ENCODE data around the gene RNF144A. TPM values are rescaled to one million over a fixed set of nuclear protein-coding genes. Genes with fewer than 3 reads are reported as not detected.

The RNF144A gene
- total and polyA plus RNA-seq, 2 experiments from 2014 or later, result 0.60 to 3.5 TPM

DNA sequence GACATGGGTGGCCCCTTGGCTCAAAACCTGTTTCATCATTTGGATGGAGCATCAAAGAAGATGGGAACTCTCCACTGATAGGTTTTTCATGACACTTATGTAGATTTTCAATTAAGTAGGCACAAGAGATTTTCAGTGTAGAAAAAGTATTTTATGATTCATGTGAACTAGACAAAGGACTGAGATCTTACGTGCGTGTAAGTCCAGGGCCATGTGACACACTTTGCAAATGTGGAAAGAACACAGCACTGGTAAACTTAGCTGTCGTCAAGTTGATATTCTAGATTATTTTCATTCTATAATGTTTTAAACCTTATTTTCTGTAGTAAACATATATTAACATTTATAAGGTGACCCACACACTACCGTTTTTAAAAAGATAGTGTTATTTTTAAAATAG is 37.4 kb downstream of the RNF144A start:
- in situ Hi-C loops (cut with MboI), result no loop called here
- Histone ChIP-seq H3K27me3 (replicated peaks; ENCODE audit: insufficient read depth) (0 out of 2 replicates have a peak, but pooled peaks cover 9% of the 10 kb centered on the region), H3K36me3 (ENCODE audit: low read depth) (no peaks in the 10 kb centered on the region), H3K9me3 (ENCODE audit: low read depth) (no peaks in the 10 kb centered on the region), H3K4me3 (no peak overlapping the region), H3K9ac (no peak overlapping the region), H2AFZ (no peak overlapping the region), H3K27ac (no peak overlapping the region), H3K9me2 (ENCODE audit: insufficient read depth) (no peaks in the 10 kb centered on the region), H3F3A (ENCODE audit: insufficient read depth) (no peaks in the 10 kb centered on the region), H3K4me1 (ENCODE audit: insufficient read depth) (peaks cover 16% of the 10 kb centered on the region; the same call in 1 of the 2 replicates), H4K20me1 (ENCODE audit: insufficient read depth) (no peaks in the 10 kb centered on the region), H3K4me2 (ENCODE audit: unreplicated experiment) (no peak overlapping the region), H3K79me2 (ENCODE audit: insufficient read depth) (no peaks in the 10 kb centered on the region)
- 73 to 75% methylated on average over 4 of the region's 4 CpGs for WGBS, 2 experiments (ENCODE audit: low coverage in 1 of 2, low lambda C conversion rate in 2 of 2, missing lambda C conversion rate in 2 of 2)
- TF ChIP-seq EZH2 (IDR thresholded peaks at IDR 0.05; ENCODE audit: insufficient read depth, poor library complexity, severe bottlenecking) (no peak), EZH2phosphoT487 (IDR thresholded peaks at IDR 0.05; ENCODE audit: insufficient read depth, low read depth) (no peak)
- no peak for DNase-seq

DNA sequence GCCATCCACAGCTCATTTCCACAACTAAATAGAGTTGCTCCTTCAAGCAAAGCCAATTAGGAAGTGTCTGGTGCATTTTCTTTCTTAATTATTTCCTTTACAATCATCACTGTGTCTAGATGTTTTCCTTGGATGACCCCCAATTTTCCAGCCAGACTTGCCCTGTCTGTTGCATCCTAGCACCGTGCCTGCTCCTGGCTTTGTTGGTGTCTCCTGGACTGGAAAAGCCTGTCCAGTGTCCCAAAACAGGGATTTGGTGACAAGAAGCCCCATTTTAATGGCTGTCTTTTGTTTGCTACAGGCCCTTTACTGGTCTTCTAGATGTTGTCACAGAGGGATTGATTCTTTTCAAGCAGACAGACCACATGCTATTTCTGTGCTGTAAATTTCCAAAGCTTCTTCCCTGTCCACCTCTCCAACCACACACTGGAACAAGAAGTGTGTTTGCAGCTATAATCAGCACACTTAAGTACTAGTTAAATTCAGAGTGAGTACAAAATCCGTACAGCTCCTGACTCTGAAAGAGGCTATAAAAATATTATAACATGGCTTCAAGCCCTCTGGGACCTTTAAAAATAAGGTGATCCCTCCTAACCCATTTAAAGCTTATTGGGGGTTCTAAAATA is 38.4 kb downstream of the RNF144A start:
- 0 out of 2 replicates have a peak, but pooled peaks cover 8% of the 10 kb centered on the region for H3K27me3 ChIP-seq (replicated peaks; ENCODE audit: insufficient read depth)

DNA sequence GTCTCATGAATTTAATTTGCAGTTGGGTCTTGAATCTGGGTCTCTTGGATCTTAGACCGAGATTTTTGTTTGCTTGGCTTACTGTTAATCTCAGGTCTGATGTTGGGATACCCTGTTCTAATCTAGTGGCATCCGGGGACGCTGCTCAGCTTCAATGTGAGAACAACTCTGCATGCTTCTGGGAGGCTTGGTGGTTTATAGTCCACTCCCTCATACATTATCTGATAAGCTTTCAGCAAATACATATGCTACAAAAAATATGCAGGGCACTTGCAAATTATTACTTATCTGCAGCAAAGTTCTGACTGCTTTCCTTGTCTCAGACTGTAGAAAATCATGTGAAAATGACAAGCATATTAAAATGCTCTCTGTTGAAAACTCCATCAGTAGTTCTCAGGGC is 39.4 kb downstream of the RNF144A start:
- H3K9me3 ChIP-seq (ENCODE audit: low read depth), result no peaks in the 10 kb centered on the region

More for the DNA sequence above, 38.4 kb downstream of the RNF144A start:
- no peaks in the 10 kb centered on the region for H3F3A ChIP-seq (ENCODE audit: insufficient read depth)
- no peak overlapping the region for H3K9ac ChIP-seq
- 44 to 48% methylated on average over 2 of the region's 2 CpGs for WGBS, 2 experiments (ENCODE audit: low coverage in 1 of 2, low lambda C conversion rate in 2 of 2, missing lambda C conversion rate in 2 of 2)
- H3K9me2 ChIP-seq (ENCODE audit: insufficient read depth), result no peaks in the 10 kb centered on the region
- no peak overlapping the region for H3K4me2 ChIP-seq (ENCODE audit: unreplicated experiment)
- H2AFZ ChIP-seq, result no peak overlapping the region
- no peaks in the 10 kb centered on the region for H3K9me3 ChIP-seq (ENCODE audit: low read depth)
- DNase-seq, result peak; percentile 14
- no peak overlapping the region for H3K4me3 ChIP-seq
- no peak overlapping the region for H3K27ac ChIP-seq
- peaks cover 16% of the 10 kb centered on the region; the same call in 1 of the 2 replicates for H3K4me1 ChIP-seq (ENCODE audit: insufficient read depth)
- TF ChIP-seq EZH2phosphoT487 (IDR thresholded peaks at IDR 0.05; ENCODE audit: insufficient read depth, low read depth) (no peak), EZH2 (IDR thresholded peaks at IDR 0.05; ENCODE audit: insufficient read depth, poor library complexity, severe bottlenecking) (no peak)
- H3K36me3 ChIP-seq (ENCODE audit: low read depth), result no peaks in the 10 kb centered on the region
- in situ Hi-C loops (cut with MboI), result no loop called here
- no peaks in the 10 kb centered on the region for H3K79me2 ChIP-seq (ENCODE audit: insufficient read depth)
- no peaks in the 10 kb centered on the region for H4K20me1 ChIP-seq (ENCODE audit: insufficient read depth)

DNA sequence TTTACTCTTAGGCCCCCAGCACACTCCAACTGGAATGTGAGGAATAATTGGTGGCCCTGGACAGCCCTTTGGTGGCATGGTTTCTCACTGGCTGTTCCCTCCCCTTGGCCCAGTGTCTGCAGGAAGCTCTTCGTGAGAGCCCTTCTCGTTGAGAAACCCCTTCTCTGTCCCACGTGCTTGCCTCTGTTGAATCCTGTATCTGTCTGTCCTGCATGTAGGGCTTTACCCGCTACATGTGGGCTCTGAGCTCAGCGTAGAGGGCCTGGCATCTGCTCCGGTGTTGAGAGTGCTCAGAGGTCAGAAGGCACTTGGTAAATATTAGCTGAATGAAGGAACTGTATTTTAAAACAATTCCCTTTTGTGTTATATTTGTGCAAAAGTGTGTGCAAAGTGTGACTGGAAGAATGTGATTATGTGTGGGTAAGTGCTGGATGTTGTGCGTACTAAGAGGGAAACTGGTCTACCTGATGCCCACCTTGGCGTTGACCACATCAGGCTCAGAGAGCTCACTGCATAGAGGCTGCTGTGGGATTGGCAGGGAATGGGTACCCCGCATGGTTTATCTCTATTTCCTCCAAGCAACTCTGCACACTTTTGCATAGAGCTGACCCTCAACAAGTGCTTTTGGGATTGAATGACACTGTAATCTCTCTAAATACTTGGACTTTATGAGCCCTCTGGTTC is 40.0 kb downstream of the RNF144A start:
- Histone ChIP-seq H3F3A (ENCODE audit: insufficient read depth) (no peaks in the 10 kb centered on the region), H3K79me2 (ENCODE audit: insufficient read depth) (no peaks in the 10 kb centered on the region), H3K9me2 (ENCODE audit: insufficient read depth) (no peaks in the 10 kb centered on the region), H3K36me3 (ENCODE audit: low read depth) (no peaks in the 10 kb centered on the region), H3K9me3 (ENCODE audit: low read depth) (no peaks in the 10 kb centered on the region), H3K9ac (no peak overlapping the region), H3K27ac (no peak overlapping the region), H2AFZ (no peak overlapping the region), H4K20me1 (ENCODE audit: insufficient read depth) (no peaks in the 10 kb centered on the region), H3K4me1 (ENCODE audit: insufficient read depth) (peaks cover 11% of the 10 kb centered on the region; the same call in 1 of the 2 replicates), H3K4me2 (ENCODE audit: unreplicated experiment) (no peak overlapping the region), H3K4me3 (no peak overlapping the region), H3K27me3 (replicated peaks; ENCODE audit: insufficient read depth) (0 out of 2 replicates have a peak, but pooled peaks cover 5% of the 10 kb centered on the region)
- DNase-seq, result no peak
- in situ Hi-C loops (cut with MboI), result no loop called here
- TF ChIP-seq EZH2 (IDR thresholded peaks at IDR 0.05; ENCODE audit: insufficient read depth, poor library complexity, severe bottlenecking) (no peak), EZH2phosphoT487 (IDR thresholded peaks at IDR 0.05; ENCODE audit: insufficient read depth, low read depth) (no peak)
- 83 to 87% methylated on average over 9 of the region's 9 CpGs for WGBS, 2 experiments (ENCODE audit: low coverage in 1 of 2, low lambda C conversion rate in 2 of 2, missing lambda C conversion rate in 2 of 2)

More for the DNA sequence above, 39.4 kb downstream of the RNF144A start:
- WGBS, 2 experiments (ENCODE audit: low coverage in 1 of 2, low lambda C conversion rate in 2 of 2, missing lambda C conversion rate in 2 of 2), result 91 to 93% methylated on average over 3 of the region's 3 CpGs
- Histone ChIP-seq H3K27ac (no peak overlapping the region), H3K79me2 (ENCODE audit: insufficient read depth) (no peaks in the 10 kb centered on the region), H2AFZ (no peak overlapping the region), H3K4me1 (ENCODE audit: insufficient read depth) (peaks cover 16% of the 10 kb centered on the region; the same call in 1 of the 2 replicates), H3K27me3 (replicated peaks; ENCODE audit: insufficient read depth) (0 out of 2 replicates have a peak, but pooled peaks cover 5% of the 10 kb centered on the region), H4K20me1 (ENCODE audit: insufficient read depth) (no peaks in the 10 kb centered on the region), H3K9me2 (ENCODE audit: insufficient read depth) (no peaks in the 10 kb centered on the region), H3K4me3 (no peak overlapping the region), H3K9ac (no peak overlapping the region), H3F3A (ENCODE audit: insufficient read depth) (no peaks in the 10 kb centered on the region), H3K36me3 (ENCODE audit: low read depth) (no peaks in the 10 kb centered on the region), H3K4me2 (ENCODE audit: unreplicated experiment) (no peak overlapping the region)
- TF ChIP-seq EZH2 (IDR thresholded peaks at IDR 0.05; ENCODE audit: insufficient read depth, poor library complexity, severe bottlenecking) (no peak), EZH2phosphoT487 (IDR thresholded peaks at IDR 0.05; ENCODE audit: insufficient read depth, low read depth) (no peak)
- no peak for DNase-seq
- in situ Hi-C loops (cut with MboI), result no loop called here
